GM21515 (cell line): ENCODE results near the gene ZMYND10.

Source experiments
- ATAC-seq: cut with Tn5 transposase; IDR thresholded peaks from one replicate; pipeline ENCODE4 v1.9.1; 2021; ENCODE audit not compliant: unreplicated experiment

ZMYND10 gene

DNA sequence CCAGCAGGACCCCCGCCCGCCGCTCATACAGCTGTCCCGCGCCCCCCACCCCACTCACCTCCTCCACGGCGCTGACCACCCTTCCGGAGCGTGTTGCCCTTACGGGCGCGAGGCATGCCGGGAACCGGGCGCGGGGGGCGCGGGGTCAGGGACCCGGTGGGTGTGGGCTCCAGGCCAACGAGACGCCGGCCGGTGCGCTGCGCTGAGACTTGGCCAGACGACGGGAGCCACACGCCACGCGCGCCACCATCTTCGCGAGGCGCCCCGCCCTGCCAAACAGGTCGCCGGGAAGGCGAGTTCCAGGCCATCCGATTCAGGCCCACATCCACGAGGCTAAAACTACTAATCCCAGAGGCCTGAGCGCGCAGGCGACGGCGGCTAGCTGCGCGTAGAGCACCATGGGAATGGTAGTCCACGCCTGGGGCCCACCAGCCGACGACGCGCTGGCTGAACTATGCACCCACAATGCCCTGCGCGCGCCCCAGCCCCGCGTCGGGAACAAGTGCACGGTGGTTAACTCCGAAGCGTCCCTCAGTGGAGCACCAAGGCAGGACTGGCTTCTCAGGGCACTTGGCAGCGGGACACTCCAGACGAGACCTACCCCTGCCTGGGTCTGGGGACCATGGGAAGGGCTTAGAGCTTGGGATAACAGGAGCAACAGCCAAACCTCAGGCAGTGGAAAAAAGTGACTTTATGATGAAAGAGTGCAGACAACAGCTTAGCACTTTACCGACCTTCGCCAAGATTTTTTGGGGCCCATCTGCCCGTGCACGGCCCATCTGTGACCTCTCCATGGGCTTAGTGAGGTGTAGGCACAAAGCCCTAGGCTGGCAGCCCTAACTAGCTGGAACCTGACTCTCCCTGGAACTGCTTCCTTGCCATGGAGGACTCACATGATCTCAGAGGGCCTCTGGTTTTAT, 53.1 kb downstream of the ZMYND10 start, which contains the start of gene IFRD2:
Gene IFRD2, minus strand, starts transcription at position 271 of the 920 bp plus-strand sequence. Its CDS starts 155 bp downstream, at position 116.
- ATAC-seq: peak; percentile 90
